NCI-H524 (cell line): Measurements from ENCODE around the gene METAP2.
A peak's percentile ranks its signal among the peaks of the same experiment; 100 is the strongest.
"Not testable (repeated sequence)": the region's sequence is repeated elsewhere in the genome, so short reads cannot be mapped to it uniquely, and the experiment has no call there.

Source experiments
- DNase-seq, 2 experiments: peaks; one replicate each; lab custom pipeline; 2025; lab: John Stamatoyannopoulos, UW

The METAP2 gene

GRCh38 chr12:95473884-95474659, at the start of gene METAP2:
TSS of gene METAP2 (plus strand) at chr12:95474152. CDS start at chr12:95474180, 28 bp downstream.
- peak; percentile 90 to 93 for DNase-seq

DNA sequence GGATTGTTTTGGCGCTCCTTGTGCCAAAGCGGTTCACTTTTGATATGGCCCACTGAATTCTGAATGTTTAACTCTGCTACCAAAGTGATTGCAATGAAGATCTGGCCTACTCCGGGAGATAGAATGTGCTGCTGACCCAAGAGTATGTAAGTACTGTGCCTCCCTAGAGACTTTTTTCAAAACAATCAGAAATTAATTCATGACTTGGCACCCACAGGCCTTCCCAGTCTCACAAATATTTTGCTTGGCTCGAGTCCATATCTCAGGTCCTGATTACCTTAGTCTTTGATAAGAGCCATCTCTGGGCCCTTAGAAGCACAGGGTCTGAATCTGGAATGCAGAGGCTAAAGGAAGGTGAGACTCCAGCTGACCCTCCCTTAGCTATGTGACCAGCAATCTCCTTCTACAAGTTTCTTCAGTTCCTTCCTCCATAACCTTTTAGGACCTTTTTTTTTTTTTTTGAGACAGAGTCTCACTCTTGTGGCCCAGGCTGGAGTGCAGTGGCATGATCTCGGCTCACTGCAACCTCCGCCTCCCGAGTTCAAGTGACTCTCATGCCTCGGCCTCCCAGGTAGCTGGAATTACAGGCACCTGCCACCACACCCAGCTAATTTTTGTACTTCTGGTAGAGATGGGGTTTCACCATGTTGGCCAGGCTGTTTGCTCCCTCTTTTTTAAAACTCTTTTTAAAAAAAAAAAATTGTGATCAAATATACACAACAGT, 49.5 kb upstream of the METAP2 start:
- no peak for DNase-seq

GRCh38 chr12:95429172-95429510, 44.8 kb upstream of the METAP2 start:
- no peak for DNase-seq

GRCh38 chr12:95431120-95431519, 42.8 kb upstream of the METAP2 start:
- DNase-seq: no peak

DNA sequence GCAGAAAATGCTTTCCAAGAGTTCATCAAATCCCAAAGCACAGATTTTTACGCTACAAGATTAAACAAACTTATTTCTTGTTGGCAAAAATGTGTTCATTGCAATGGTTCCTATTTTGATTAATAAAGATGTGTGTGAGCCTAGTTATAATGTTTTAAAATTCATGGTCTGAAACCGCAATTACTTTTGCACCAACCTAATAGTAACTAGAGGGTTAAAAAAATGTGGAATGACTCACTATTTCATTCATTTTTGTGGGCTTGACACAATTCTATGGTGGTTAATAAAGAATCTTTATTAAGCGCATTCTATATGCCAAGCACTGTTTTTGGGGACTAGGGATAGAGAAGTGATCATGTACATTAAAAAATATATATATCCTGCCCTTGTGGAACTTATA, 38.6 kb upstream of the METAP2 start:
- DNase-seq: no peak

DNA sequence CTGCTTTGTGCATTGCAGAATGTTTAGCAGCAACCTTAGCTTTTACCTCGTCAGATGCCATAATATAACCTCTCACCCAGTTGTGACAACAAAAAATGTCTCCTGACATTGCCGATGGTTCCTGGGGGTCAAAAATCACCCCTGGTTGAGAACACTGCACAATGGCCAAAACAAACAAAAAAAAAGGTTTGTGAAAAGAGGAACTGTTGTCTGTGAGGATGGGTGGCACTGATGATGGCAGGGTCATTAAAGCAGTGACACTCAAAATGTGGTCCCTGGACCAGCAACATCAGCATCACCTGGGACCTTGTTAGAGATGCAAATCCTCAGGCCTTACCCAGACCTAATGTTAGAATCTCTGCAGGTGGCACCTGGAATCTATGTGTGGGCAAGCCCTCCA, 36.4 kb upstream of the METAP2 start:
- no peak for DNase-seq

DNA sequence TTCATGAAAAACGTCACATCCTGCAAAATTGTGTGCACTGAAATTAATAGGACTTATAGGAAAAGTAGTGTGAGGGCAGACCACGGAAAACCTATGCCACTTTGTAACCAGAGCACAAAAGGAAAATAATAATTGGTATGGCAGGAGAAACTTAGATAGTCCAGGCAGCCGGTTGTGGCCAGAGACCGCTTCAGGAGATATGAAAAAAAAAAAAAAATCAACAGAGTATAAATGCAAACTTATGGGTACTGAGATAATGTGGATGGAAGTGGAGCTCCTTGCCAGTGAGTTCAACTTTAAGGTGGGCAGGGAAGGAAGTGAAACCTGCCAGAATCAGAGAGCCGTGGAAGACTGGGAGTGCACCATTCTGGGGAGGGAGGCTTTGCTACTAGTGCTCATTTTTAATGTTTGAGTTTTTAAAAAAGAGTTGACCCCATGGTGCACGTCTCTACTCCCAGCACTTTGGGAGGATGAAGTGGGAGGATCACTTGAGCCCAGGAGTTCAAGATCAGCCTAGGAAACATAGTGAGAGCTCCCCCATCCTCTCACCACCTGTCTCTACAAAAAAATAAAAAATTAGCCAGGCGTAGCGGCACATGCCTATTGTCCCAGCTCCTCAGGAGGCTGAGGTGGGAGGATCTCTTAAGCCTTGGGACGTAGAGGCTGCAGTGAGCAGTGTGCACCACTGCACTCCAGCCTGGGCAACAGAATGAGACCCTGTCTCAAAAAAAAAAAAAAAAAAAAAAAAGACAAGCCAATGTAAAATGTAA, 34.3 kb upstream of the METAP2 start:
- no peak for DNase-seq

- DNase-seq: no peak
These were observed 33.6 kb upstream of the METAP2 start for GRCh38 chr12:95440401-95440800.

DNA sequence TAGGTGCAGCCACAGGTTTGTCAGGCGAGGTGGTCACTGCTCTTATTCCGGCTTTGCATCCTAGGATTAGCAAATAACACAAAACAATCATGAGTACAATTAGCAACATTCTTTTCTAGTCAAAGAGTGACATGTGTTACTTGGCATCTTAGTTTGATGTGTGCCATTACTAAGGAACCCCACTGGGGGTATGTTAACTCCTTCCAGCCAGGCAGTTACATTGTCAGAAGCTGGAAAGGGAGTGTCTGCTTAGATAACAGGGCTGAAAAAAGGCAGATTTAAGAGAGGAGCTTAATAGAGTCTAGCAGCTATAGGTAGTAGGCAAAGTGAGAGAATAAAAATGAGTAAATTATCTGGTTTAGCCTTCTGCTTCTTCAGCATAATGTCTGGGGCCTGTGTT, 30.5 kb upstream of the METAP2 start:
- no peak for DNase-seq

DNA sequence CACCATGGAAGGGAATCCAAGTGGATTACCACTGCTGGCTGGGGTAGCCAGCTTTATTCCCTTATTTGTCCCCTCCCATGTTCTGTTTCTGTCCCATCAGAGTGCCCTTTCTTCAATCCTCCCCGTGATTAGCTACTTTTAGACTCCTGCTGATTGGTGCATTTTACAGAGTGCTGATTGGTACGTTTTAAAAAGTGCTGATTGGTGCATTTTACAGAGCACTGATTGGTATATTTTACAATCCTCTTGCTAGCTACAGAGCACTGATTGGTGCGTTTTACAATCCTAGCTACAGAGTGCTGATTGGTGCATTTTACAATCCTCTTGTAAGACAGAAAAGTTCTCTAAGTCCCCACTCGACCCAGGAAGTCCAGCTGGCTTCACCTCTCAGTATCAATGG, 28.9 kb upstream of the METAP2 start:
- not testable (repeated sequence) for DNase-seq

DNA sequence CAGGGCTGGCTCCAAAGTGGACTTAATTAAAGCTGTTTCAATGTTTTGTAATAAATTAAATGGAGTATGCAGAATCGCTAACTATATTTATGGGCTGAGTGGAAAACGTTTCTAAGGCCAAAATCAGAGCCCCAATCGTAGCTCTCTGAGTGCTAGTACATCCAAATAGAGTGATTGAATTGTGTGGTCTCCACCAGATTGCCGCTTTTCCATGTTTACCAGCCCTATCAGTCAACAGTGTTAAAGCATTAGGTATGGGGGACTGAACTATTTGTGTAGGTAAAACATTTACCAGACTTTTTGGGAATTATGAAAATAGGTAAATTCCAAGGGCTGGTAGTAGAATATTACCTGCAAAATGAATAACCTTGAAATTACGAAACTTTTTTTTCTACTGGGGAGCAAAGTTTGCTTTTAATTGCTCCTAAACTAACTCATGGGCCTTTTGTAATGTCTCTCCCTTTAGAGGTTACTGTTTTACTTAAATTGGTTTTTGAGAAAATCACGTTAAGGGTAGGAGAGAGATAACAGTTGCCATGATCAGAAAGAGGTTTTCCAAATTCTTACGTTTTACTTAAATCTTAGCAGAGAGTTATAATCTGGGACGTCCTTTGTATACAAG, 28.0 kb upstream of the METAP2 start:
- no peak for DNase-seq

DNA sequence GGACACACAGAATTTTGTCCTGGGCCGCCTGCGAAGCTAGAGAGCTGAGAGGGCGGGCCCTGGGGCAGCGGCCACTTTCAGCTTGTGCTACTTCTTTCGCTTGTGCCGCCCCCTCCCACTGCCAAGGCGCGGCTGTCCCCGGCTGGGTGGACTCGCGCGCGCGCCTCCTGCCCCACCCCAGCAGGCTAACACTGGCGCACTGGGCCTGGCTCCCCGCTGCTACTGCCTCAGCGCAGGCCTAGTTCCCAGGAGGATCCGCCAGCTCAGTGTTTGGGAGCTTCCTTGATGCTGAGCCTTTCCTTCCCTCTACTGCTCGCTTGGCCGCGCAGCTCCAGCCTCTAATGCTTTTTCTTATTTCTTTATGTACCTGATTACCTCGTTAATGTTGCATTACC, 27.4 kb upstream of the METAP2 start:
- no peak for DNase-seq

- not testable (repeated sequence) for DNase-seq
These were observed 24.3 kb upstream of the METAP2 start for GRCh38 chr12:95449656-95450055.

GRCh38 chr12:95452501-95452900, 21.5 kb upstream of the METAP2 start:
- DNase-seq: not testable (repeated sequence)

GRCh38 chr12:95453881-95454280, 20.1 kb upstream of the METAP2 start:
- DNase-seq: not testable (repeated sequence)

DNA sequence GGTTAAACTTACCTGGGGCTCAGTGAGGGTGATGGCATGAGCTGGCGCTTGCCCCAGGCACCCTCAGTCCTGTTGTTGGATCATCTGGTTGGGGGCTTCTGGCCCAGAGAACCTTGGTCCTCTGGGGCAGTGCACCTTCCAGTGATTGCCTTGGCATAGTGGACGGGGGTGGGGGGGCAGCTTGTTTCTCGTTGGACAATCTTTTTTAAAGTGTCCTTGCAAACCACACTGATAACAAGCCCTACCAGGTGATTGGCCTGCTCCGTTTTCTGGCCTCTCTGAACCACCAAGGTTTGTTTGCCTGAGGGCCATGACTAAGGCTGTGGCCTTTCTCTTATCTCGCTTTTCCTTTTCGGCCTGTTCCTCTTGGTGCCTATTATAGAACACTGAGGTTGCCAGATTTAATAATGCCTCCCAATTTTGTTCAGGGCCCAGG, 19.2 kb upstream of the METAP2 start:
- not testable (repeated sequence) for DNase-seq

DNA sequence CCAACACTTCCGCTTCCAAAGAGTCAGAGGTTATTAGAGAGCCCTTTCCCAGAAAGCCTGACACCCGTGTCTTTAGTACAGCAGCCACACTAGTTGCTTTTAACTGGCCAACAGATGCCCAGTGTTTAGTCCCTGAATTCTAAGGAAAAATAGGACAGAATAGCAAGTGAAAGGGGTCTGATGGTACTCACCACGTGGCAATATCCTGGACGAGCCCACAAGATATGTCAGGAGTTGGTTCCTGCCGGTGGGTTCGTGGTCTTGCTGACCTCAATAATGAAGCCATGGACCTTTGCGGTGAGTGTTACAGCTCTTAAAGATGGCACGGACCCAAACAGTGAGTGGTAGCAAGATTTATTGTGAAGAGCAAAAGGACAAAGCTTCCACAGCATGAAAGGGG, 16.3 kb upstream of the METAP2 start:
- DNase-seq: not testable (repeated sequence)

DNA sequence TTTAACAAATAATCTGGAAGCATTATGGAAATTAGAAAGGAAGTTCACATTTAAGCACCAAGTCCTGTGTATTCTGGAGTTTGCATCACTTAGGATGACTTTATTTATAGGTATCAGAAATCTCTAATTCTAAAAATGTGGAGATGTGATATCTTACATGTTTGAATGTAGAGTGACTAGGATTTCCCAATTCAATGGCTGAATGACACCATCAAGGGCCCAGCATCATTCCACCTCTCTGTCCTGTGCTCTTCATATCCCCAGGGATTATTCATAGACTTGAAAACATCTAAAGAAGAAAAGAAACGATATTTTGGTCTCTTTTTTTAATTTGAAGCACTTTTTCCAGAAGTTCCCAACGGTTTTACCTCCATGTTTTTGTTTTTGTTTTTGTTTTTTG, 15.2 kb upstream of the METAP2 start:
- no peak for DNase-seq

DNA sequence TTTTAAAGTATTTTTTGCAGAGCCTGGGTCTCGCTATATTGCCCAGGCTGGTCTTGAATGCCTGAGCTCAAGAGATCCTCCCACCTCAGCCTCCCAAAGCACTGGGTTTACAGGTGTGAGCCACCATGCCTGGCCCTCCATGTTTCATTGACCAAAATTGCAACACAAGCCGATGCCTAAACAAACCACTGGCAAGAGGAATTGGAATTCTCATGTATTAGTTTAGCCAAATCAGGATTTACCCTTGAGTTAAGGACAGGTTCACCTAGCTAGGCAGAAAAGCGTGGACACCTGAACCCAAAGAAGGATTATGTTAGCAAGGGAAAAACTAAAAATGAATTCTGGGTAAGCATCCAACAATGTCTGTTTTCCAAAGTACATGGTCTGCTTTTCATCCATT, 14.6 kb upstream of the METAP2 start:
- DNase-seq: no peak

GRCh38 chr12:95460105-95460504, 13.8 kb upstream of the METAP2 start:
- DNase-seq: no peak

DNA sequence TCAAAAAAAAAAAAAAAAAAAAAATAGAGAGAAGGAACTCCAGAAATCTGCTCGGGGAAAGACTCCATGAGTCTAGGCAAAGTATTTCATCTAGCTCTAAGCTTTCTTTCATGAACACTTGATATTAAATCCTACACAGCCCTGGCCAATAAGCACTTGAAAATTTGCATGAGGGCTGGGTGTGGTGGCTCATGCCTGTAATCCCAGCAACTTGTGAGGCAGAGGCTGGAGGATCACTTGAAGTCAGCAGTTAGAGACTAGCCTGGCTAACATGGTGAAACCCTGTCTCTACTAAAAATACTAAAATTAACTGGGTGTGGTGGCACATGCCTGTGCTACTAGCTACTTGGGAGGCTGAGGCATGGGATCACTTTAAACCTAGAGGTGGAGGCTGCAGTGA, 13.1 kb upstream of the METAP2 start:
- no peak for DNase-seq

DNA sequence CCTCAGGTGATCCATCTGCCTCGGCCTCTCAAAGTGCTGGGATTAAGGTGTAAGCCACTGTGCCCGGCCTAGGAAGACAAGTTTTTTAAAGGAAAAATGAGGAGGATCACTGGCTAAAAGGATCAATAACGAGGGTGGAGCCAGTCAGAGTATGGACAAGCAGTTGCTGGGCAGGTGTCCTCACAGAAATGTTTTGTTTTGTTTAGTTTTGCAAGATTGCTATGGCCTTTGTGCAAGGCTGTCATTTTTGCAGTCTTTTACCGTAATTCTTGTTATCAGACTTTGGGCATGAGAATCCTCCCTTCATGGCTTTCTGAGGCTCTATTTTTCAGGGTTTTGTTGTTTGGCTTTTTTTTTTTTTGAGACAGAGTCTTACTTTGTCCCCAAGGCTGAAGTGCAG, 11.9 kb upstream of the METAP2 start:
- DNase-seq: no peak
